IMR-90 (cell line): ENCODE results near the gene COL9A2. TPM values are rescaled to one million over a fixed set of nuclear protein-coding genes. Genes with fewer than 3 reads are reported as not detected.

Experiments used
- ATAC-seq: fragments of 200-7000 bp; cut with Tn5 transposase; 2 replicates; pipeline ENCODE4 v1.9.1; 2020; ENCODE audit warnings: low read depth, mild to moderate bottlenecking, moderate library complexity
- BruUV-seq: library from RNA; stranded (reverse); fragments of 400-500 nt; replicated peaks from 2 replicates; lab custom pipeline; 2021; lab: Mats Ljungman, UMichigan
- CTCF ChIA-PET: fragments of 300-600 bp; formaldehyde crosslinking; extraction: SDS; loops from one replicate; lab custom pipeline; 2021; ENCODE audit warnings: antibody characterized with exemption; lab: Yijun Ruan, JAX
- POLR2A ChIA-PET: fragments of 300-600 bp; sonication (Branson Sonifier 250); formaldehyde crosslinking; loops from one replicate; lab custom pipeline; 2022; ENCODE audit warnings: antibody characterized with exemption; ENCODE audit not compliant: unreplicated experiment; lab: Charles Lee
- DNase-seq: peaks from one replicate; pipeline ENCODE4 v3.0.0; 2013
- H2AFZ ChIP-seq: replicated peaks from 2 replicates; pipeline ENCODE3; 2013; ENCODE audit warnings: low read length, mild to moderate bottlenecking; ENCODE audit not compliant: poor library complexity
- H2AK5ac ChIP-seq: 2 replicates; pipeline ENCODE4 v1.6.1; 2013; ENCODE audit warnings: low read depth, low read length, inconsistent platforms
- H2AK9ac ChIP-seq: replicated peaks from 2 replicates; pipeline ENCODE3; 2013; ENCODE audit warnings: mild to moderate bottlenecking, low read depth, low read length, moderate library complexity; ENCODE audit not compliant: poor library complexity
- H2BK120ac ChIP-seq: 2 replicates; pipeline ENCODE4 v1.6.1; 2013; ENCODE audit warnings: low read depth, low read length, inconsistent platforms
- H2BK15ac ChIP-seq: 3 replicates; pipeline ENCODE4 v1.6.1; 2013; ENCODE audit warnings: low read depth, low read length, inconsistent platforms
- H2BK20ac ChIP-seq: 2 replicates; pipeline ENCODE4 v1.6.1; 2013; ENCODE audit warnings: low read depth, mild to moderate bottlenecking, inconsistent platforms, low read length, moderate library complexity
- H2BK5ac ChIP-seq: 2 replicates; pipeline ENCODE4 v1.6.1; 2013; ENCODE audit warnings: mild to moderate bottlenecking, low read depth, low read length, inconsistent platforms; ENCODE audit not compliant: poor library complexity, severe bottlenecking
- H3K14ac ChIP-seq: replicated peaks from 2 replicates; pipeline ENCODE4 v1.6.1; 2013; ENCODE audit warnings: low read depth, low read length, inconsistent platforms
- H3K18ac ChIP-seq: 2 replicates; pipeline ENCODE4 v1.6.1; 2013; ENCODE audit warnings: low read depth, low read length, control low read depth
- H3K23ac ChIP-seq: 2 replicates; pipeline ENCODE4 v1.6.1; 2013; ENCODE audit warnings: low read depth, low read length, inconsistent platforms
- H3K27ac ChIP-seq: 2 replicates; pipeline ENCODE4 v1.5.1; 2013; ENCODE audit warnings: mild to moderate bottlenecking, control low read depth, low read length; ENCODE audit not compliant: insufficient read depth
- H3K27me3 ChIP-seq: 2 replicates; pipeline ENCODE4 v1.6.1; 2013; ENCODE audit warnings: low read length; ENCODE audit not compliant: control insufficient read depth, insufficient read depth
- H3K36me3 ChIP-seq: 2 replicates; pipeline ENCODE4 v1.6.1; 2013; ENCODE audit warnings: low read length, mixed read lengths; ENCODE audit not compliant: control insufficient read depth, insufficient read depth
- H3K4ac ChIP-seq: 2 replicates; pipeline ENCODE4 v1.6.1; 2013; ENCODE audit warnings: low read depth, low read length, inconsistent platforms
- H3K4me1 ChIP-seq: 2 replicates; pipeline ENCODE4 v1.6.1; 2013; ENCODE audit warnings: low read length, mixed read lengths; ENCODE audit not compliant: control insufficient read depth, insufficient read depth
- H3K4me2 ChIP-seq: 2 replicates; pipeline ENCODE4 v1.6.1; 2013; ENCODE audit warnings: low read depth, mild to moderate bottlenecking, control low read depth, low read length, moderate library complexity
- H3K4me3 ChIP-seq: 2 replicates; pipeline ENCODE4 v1.5.1; 2013; ENCODE audit warnings: low read depth, mild to moderate bottlenecking, control low read depth, low read length, moderate library complexity; ENCODE audit not compliant: insufficient read depth
- H3K56ac ChIP-seq: 2 replicates; pipeline ENCODE4 v1.6.1; 2013; ENCODE audit warnings: low read length, inconsistent platforms; ENCODE audit not compliant: insufficient read depth; ENCODE audit errors: extremely low read depth
- H3K79me1 ChIP-seq, 2 experiments: 2 replicates each; pipeline ENCODE4 v1.6.1; 2013; ENCODE audit warnings: low read length in 2 of 2, inconsistent platforms in 1 of 2, low read depth in 1 of 2
- H3K9ac ChIP-seq: 2 replicates; pipeline ENCODE4 v1.6.1; 2013; ENCODE audit warnings: low read depth, low read length, control low read depth
- H3K9me1 ChIP-seq: 2 replicates; pipeline ENCODE4 v1.6.1; 2013; ENCODE audit warnings: low read length, inconsistent platforms; ENCODE audit not compliant: insufficient read depth
- H3K9me3 ChIP-seq: 2 replicates; pipeline ENCODE4 v1.6.1; 2013; ENCODE audit warnings: low read length; ENCODE audit not compliant: control insufficient read depth, insufficient read depth
- H4K20me1 ChIP-seq: 2 replicates; pipeline ENCODE4 v1.6.1; 2013; ENCODE audit warnings: low read length, inconsistent platforms; ENCODE audit not compliant: insufficient read depth
- H4K5ac ChIP-seq: 2 replicates; pipeline ENCODE4 v1.6.1; 2013; ENCODE audit warnings: mild to moderate bottlenecking, low read depth, low read length, control low read depth
- H4K8ac ChIP-seq, 2 experiments: 2 replicates each; pipeline ENCODE4 v1.6.1; 2013; ENCODE audit warnings: low read depth in 2 of 2, low read length in 2 of 2, control low read depth in 1 of 2, inconsistent platforms in 1 of 2
- H4K91ac ChIP-seq: 2 replicates; pipeline ENCODE4 v1.6.1; 2013; ENCODE audit warnings: low read depth, low read length, inconsistent platforms; ENCODE audit not compliant: insufficient read depth
- BHLHE40 ChIP-seq: fragments of 150-350 bp; IDR thresholded peaks from 2 replicates; pipeline ENCODE4 v1.6.1; 2016; ENCODE audit warnings: mild to moderate bottlenecking, low read depth, low read length
- CEBPB ChIP-seq: IDR thresholded peaks from 2 replicates; pipeline ENCODE4 v1.6.1; 2012; ENCODE audit warnings: low read depth, low read length, improper control_type of control experiment
- CHD1 ChIP-seq: IDR thresholded peaks from 2 replicates; pipeline ENCODE4 v1.6.1; 2012; ENCODE audit warnings: low read depth, low read length, improper control_type of control experiment
- CTCF ChIP-seq: conservative IDR thresholded peaks from 2 replicates; pipeline ENCODE4 v1.5.1; 2012; ENCODE audit warnings: mild to moderate bottlenecking, low read depth, low read length, improper control_type of control experiment
- ELK1 ChIP-seq: fragments of 150-350 bp; IDR thresholded peaks from 2 replicates; pipeline ENCODE4 v1.6.1; 2016; ENCODE audit warnings: low read depth, mild to moderate bottlenecking, low read length, moderate library complexity, borderline replicate concordance
- FOS ChIP-seq: fragments of 150-350 bp; IDR thresholded peaks from 2 replicates; pipeline ENCODE4 v1.6.1; 2016; ENCODE audit warnings: low read depth, low read length
- MXI1 ChIP-seq: IDR thresholded peaks from 2 replicates; pipeline ENCODE4 v1.6.1; 2012; ENCODE audit warnings: low read depth, mild to moderate bottlenecking, low read length, moderate library complexity, borderline replicate concordance
- NFE2L2 ChIP-seq: fragments of 150-350 bp; IDR thresholded peaks from 2 replicates; pipeline ENCODE4 v1.6.1; 2016; ENCODE audit warnings: low read depth, mild to moderate bottlenecking, low read length
- POLR2A ChIP-seq: IDR thresholded peaks from 2 replicates; pipeline ENCODE4 v1.6.1; 2012; ENCODE audit warnings: mild to moderate bottlenecking, low read depth, low read length
- RAD21 ChIP-seq: IDR thresholded peaks from 2 replicates; pipeline ENCODE4 v1.6.1; 2012; ENCODE audit warnings: low read length, improper control_type of control experiment
- RCOR1 ChIP-seq: IDR thresholded peaks from 2 replicates; pipeline ENCODE4 v1.6.1; 2012; ENCODE audit warnings: mild to moderate bottlenecking, low read length, improper control_type of control experiment; ENCODE audit not compliant: insufficient replicate concordance
- SMC3 ChIP-seq: fragments of 150-350 bp; IDR thresholded peaks from 2 replicates; pipeline ENCODE4 v1.6.1; 2016; ENCODE audit warnings: low read depth, mild to moderate bottlenecking, antibody characterized with exemption, low read length, moderate library complexity
- USF2 ChIP-seq: fragments of 150-350 bp; IDR thresholded peaks from 2 replicates; pipeline ENCODE4 v1.6.1; 2017; ENCODE audit warnings: mild to moderate bottlenecking, antibody characterized with exemption, low read length, low read depth
- WGBS, 2 experiments: methylation state at CpG; one replicate each; pipeline versions ENCODE4 v1.1.5 to v1.1.7; 2013; ENCODE audit warnings: missing lambda C conversion rate in 2 of 2; ENCODE audit not compliant: insufficient read length in 1 of 2; ENCODE audit errors: extremely low coverage in 2 of 2; 5-methylcytosine and 5-hydroxymethylcytosine counted together
- dilution Hi-C: fragments of 300-500 bp; cut with HindIII; formaldehyde crosslinking; loops from one replicate; pipeline ENCODE4 v1.14.3; 2018; ENCODE audit warnings: low sequenced_read_pairs; ENCODE audit not compliant: unreplicated experiment
- in situ Hi-C: fragments of 300-500 bp; cut with MboI; formaldehyde crosslinking; loops from 3 replicates; pipeline ENCODE4 v1.14.3; 2019; ENCODE audit warnings: low sequenced_read_pairs, inconsistent platforms, mixed read lengths
- intact Hi-C: fragments of 100-400 bp; cut with micrococcal nuclease; formaldehyde crosslinking; loops from 2 replicates; pipeline ENCODE4 v1.10.0; 2022
- polyA plus RNA-seq, 3 experiments: library from polyadenylated mRNA; depleted of rRNA; stranded (reverse); fragments of >200 nt; gene quantifications; 2 replicates each; pipeline ENCODE4 v1.2.3, GENCODE V29; 2012; ENCODE audit warnings: low replicate concordance in 1 of 3
- total RNA-seq: library from RNA; depleted of rRNA; stranded (reverse); fragments of >200 nt; gene quantifications from 2 replicates; pipeline ENCODE4 v1.2.3, GENCODE V29; 2012

COL9A2 gene
- total and polyA plus RNA-seq, 2 of the 4 experiments (the other 2 are of a cell fraction), result 0.90 to 1.6 TPM

GRCh38 chr1:40318970-40319621 lies 2.0 kb upstream of the COL9A2 start:
- Histone ChIP-seq H3K36me3 (no peaks in the 10 kb centered on the region), H3K14ac (no peak overlapping the region), H3K4me3 (no peak overlapping the region), H2AK9ac (no peak overlapping the region), H2AFZ (no peak overlapping the region), H3K9me3 (no peaks in the 10 kb centered on the region), H3K4me1 (peaks cover 11% of the 10 kb centered on the region; the same call in 1 of the 2 replicates), H3K27ac (no peak overlapping the region), H3K9ac (no peak overlapping the region), H2BK5ac (no peak overlapping the region), H3K4ac (no peak overlapping the region), H3K4me2 (no peak overlapping the region), H2AK5ac (no peak overlapping the region), H2BK20ac (no peak overlapping the region), H2BK15ac (no peak overlapping the region), H3K27me3 (peaks cover 39% of the 10 kb centered on the region), H3K18ac (no peak overlapping the region), H3K23ac (no peak overlapping the region), H4K91ac (no peak overlapping the region), H3K56ac (no peak overlapping the region), H4K8ac (no peak overlapping the region), H4K20me1 (no peaks in the 10 kb centered on the region), H3K79me1 (no peaks in the 10 kb centered on the region), H4K5ac (no peak overlapping the region), H2BK120ac (no peak overlapping the region), H3K9me1 (no peaks in the 10 kb centered on the region)
- no peak for ATAC-seq
- ChIA-PET POLR2A (no interaction called here), CTCF (no interaction called here)
- dilution Hi-C loops (no loop called here), in situ Hi-C loops (no loop called here), intact Hi-C loops (loop anchor here (5.0 kb wide), 1 partner anchor 177 kb away; no protein-coding TSS in a partner anchor)
- WGBS, 2 experiments, result 83% methylated on average over 1 of the region's 4 CpGs; no CpG with 5 or more reads in 1 of the 2 experiments
- DNase-seq, result no peak
- TF ChIP-seq MXI1, result no peak
- no peak for TF ChIP-seq CHD1
- TF ChIP-seq RCOR1, result no peak
- TF ChIP-seq FOS, result no peak
- TF ChIP-seq CEBPB, result no peak
- no peak for TF ChIP-seq POLR2A
- TF ChIP-seq BHLHE40, result no peak
- no peak for TF ChIP-seq SMC3
- TF ChIP-seq NFE2L2, result no peak
- no peak for TF ChIP-seq CTCF
- no peak for TF ChIP-seq ELK1
- no peak for TF ChIP-seq USF2
- TF ChIP-seq RAD21, result no peak
- no TSS peak for BruUV-seq
